Measurements from ENCODE around the gene CNTN1. TPM values are rescaled to one million over a fixed set of nuclear protein-coding genes. Genes with fewer than 3 reads are reported as not detected.

The CNTN1 gene
- total and polyA plus RNA-seq, 2 donors (not counting 1 experiment from before 2014, with no cell fraction given), result not detected

DNA sequence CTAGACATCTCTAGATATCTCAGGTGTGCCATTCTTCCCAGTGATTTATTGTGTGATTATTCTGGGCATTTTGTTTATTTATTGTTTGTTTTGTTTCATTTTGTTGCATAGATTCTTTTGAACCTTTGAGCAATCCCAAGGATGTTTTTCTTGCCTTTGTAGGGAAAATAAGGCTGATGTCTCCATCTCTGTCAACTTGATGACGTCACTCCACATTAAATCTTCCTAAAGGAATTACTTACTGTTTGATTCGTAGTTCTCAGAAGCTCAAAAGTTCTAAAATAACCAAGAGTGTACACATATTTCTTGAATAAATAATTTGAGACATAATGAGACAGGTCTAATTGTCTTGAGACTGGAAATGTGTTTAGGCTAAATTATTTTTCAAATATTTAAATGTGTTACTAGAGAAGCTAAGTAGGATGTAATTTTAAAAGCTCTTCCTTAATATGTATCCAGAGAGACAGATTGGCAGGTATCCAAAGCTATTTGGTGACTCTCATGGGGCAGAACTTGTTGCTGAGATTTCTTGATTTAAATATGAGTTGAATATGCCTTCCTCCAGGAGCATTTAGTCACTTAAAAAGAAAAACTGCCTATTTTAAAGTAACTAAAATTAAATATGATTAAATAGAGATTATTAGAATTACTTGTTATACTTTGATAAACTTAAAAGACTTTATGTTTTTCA, 128.7 kb downstream of the CNTN1 start:
- no peak for ATAC-seq (ENCODE audit: low read depth)
- H3K4me1 Mint-ChIP-seq, result no peaks in the 10 kb centered on the region
- H3K27ac Mint-ChIP-seq, result no peak overlapping the region
- no CpG with 5 or more reads among the region's 2 CpGs for WGBS (ENCODE audit: insufficient coverage)
- H3K36me3 ChIP-seq (replicated peaks in 1 of 2; ENCODE audit: control extremely low read depth in 1 of 2, control insufficient read depth in 1 of 2, extremely low read depth in 1 of 2, insufficient read depth in 2 of 2, low read length in 1 of 2), result no peaks in the 10 kb centered on the region
- no peaks in the 10 kb centered on the region for H3K4me1 ChIP-seq (ENCODE audit: control insufficient read depth in 2 of 2, insufficient read depth in 2 of 2, low read length in 2 of 2)
- H2AFZ ChIP-seq (ENCODE audit: insufficient read depth, low read depth, low read length, poor library complexity, severe bottlenecking), result no peak overlapping the region
- H3K27ac ChIP-seq (ENCODE audit: low read length in 2 of 2), result no peak overlapping the region
- H3K27me3 ChIP-seq (replicated peaks in 1 of 4; ENCODE audit: control extremely low read depth in 1 of 4, control insufficient read depth in 3 of 4, insufficient read depth in 4 of 4, low read length in 3 of 4), result no peaks in the 10 kb centered on the region
- CTCF ChIA-PET, result no interaction called here
- peaks cover 0 to 9% (median 0%) of the 10 kb centered on the region in 3 donors for H3K9me3 ChIP-seq (ENCODE audit: control extremely low read depth in 1 of 3, control insufficient read depth in 2 of 3, insufficient read depth in 1 of 3, low read length in 2 of 3)
- H3K4me2 ChIP-seq (replicated peaks; ENCODE audit: low read depth, low read length, poor library complexity, severe bottlenecking), result no peak overlapping the region
- peaks cover 3% of the 10 kb centered on the region for H3K9me3 Mint-ChIP-seq (ENCODE audit: insufficient read depth)
- H3K4me3 Mint-ChIP-seq, result no peak overlapping the region
- no peaks in the 10 kb centered on the region for H3K27me3 Mint-ChIP-seq
- TF ChIP-seq, protein P1, sequence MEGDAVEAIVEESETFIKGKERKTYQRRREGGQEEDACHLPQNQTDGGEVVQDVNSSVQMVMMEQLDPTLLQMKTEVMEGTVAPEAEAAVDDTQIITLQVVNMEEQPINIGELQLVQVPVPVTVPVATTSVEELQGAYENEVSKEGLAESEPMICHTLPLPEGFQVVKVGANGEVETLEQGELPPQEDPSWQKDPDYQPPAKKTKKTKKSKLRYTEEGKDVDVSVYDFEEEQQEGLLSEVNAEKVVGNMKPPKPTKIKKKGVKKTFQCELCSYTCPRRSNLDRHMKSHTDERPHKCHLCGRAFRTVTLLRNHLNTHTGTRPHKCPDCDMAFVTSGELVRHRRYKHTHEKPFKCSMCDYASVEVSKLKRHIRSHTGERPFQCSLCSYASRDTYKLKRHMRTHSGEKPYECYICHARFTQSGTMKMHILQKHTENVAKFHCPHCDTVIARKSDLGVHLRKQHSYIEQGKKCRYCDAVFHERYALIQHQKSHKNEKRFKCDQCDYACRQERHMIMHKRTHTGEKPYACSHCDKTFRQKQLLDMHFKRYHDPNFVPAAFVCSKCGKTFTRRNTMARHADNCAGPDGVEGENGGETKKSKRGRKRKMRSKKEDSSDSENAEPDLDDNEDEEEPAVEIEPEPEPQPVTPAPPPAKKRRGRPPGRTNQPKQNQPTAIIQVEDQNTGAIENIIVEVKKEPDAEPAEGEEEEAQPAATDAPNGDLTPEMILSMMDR (IDR thresholded peaks at IDR 0.05), result no peak
- H3K9ac ChIP-seq (ENCODE audit: low read length), result no peak overlapping the region
- no peaks in the 10 kb centered on the region for H4K20me1 ChIP-seq (ENCODE audit: control insufficient read depth, insufficient read depth, low read length, poor library complexity, severe bottlenecking)
- intact Hi-C loops (cut with micrococcal nuclease), result no loop called here
- no peaks in the 10 kb centered on the region for H3K79me2 ChIP-seq (ENCODE audit: control insufficient read depth, insufficient read depth, low read length)
- no peak overlapping the region for H3K4me3 ChIP-seq (ENCODE audit: control extremely low read depth in 1 of 5, extremely low read depth in 1 of 5, insufficient read depth in 1 of 5, low read depth in 2 of 5, low read length in 4 of 5)
- DNase-seq, result no peak
- POLR2A ChIA-PET, result no interaction called here

DNA sequence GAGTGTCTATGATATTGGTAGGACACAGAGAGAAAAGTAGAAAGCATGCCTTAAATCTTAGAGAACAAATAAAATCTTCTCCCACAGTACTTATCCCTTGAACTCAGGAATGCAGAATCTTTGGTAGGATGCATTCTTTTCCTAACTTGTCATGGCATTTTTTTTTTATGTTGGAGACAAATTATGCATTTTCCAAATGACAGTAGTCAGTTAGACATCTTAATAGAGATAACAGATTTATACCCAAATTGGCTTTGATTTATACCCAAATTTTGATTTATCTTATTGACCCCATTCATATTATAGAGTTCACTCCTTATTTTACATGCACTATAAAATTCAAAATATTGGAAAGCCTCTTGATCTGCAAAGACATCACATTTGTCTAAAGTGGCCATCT, 132.9 kb downstream of the CNTN1 start:
- no peaks in the 10 kb centered on the region for H3K9me3 Mint-ChIP-seq (ENCODE audit: insufficient read depth)
- no peaks in the 10 kb centered on the region for H3K27me3 ChIP-seq (replicated peaks in 1 of 4; ENCODE audit: control extremely low read depth in 1 of 4, control insufficient read depth in 3 of 4, insufficient read depth in 4 of 4, low read length in 3 of 4)
- TF ChIP-seq EZH2 (IDR thresholded peaks at IDR 0.05; ENCODE audit: borderline replicate concordance, insufficient read depth, low read depth, low read length, poor library complexity, severe bottlenecking), result no peak
- TF ChIP-seq, protein P1 (IDR thresholded peaks at IDR 0.05), result no peak
- H3K27ac ChIP-seq (ENCODE audit: low read length in 2 of 2), result no peak overlapping the region
- H3K27me3 Mint-ChIP-seq, result no peaks in the 10 kb centered on the region
- no peak overlapping the region for H3K4me3 Mint-ChIP-seq
- ChIA-PET CTCF (no interaction called here), POLR2A (no interaction called here)
- no peak overlapping the region for H3K4me3 ChIP-seq (ENCODE audit: control extremely low read depth in 1 of 5, extremely low read depth in 1 of 5, insufficient read depth in 1 of 5, low read depth in 2 of 5, low read length in 4 of 5)
- no peaks in the 10 kb centered on the region for H3K4me1 ChIP-seq (ENCODE audit: control insufficient read depth in 2 of 2, insufficient read depth in 2 of 2, low read length in 2 of 2)
- no peak overlapping the region for H3K4me2 ChIP-seq (replicated peaks; ENCODE audit: low read depth, low read length, poor library complexity, severe bottlenecking)
- H3K9ac ChIP-seq (ENCODE audit: low read length), result no peak overlapping the region
- intact Hi-C loops (cut with micrococcal nuclease), result no loop called here
- no peak overlapping the region for H2AFZ ChIP-seq (ENCODE audit: insufficient read depth, low read depth, low read length, poor library complexity, severe bottlenecking)
- H3K27ac Mint-ChIP-seq, result no peak overlapping the region
- H3K4me1 Mint-ChIP-seq, result no peaks in the 10 kb centered on the region
- no peaks in the 10 kb centered on the region for H3K9me3 ChIP-seq (ENCODE audit: control extremely low read depth in 1 of 3, control insufficient read depth in 2 of 3, insufficient read depth in 1 of 3, low read length in 2 of 3)
- DNase-seq, result no peak
- H4K20me1 ChIP-seq (ENCODE audit: control insufficient read depth, insufficient read depth, low read length, poor library complexity, severe bottlenecking), result no peaks in the 10 kb centered on the region
- no peaks in the 10 kb centered on the region for H3K36me3 ChIP-seq (replicated peaks in 1 of 2; ENCODE audit: control extremely low read depth in 1 of 2, control insufficient read depth in 1 of 2, extremely low read depth in 1 of 2, insufficient read depth in 2 of 2, low read length in 1 of 2)
- H3K79me2 ChIP-seq (ENCODE audit: control insufficient read depth, insufficient read depth, low read length), result no peaks in the 10 kb centered on the region
- ATAC-seq (ENCODE audit: low read depth), result no peak
